Superior temporal gyrus (tissue), 1 donor: ENCODE results near the gene LYST.
"Not testable (repeated sequence)": the region's sequence is repeated elsewhere in the genome, so short reads cannot be mapped to it uniquely, and the experiment has no call there.

Source experiments
- DNase-seq: peaks from one replicate; pipeline ENCODE4 v3.0.0-alpha.2; 2016; ENCODE audit errors: extremely low spot score

The LYST gene

DNA sequence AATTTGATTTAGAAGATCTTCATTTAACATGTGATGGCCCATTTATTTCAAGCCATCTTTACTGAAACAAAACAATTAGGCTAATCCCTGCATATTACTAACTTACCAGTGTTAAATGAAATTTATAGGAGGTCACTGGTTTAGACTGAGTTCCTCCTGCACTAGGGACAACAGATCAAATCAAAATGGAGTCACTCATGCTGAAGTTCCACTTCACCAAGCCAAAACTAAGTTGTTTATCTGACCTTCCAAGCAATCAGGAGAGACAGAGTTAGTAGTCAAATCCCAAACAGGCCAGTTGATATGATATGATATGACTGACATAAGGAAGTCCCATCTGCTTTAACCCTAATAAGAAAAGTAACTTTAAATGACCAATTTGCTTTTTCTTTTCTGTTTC lies 4.8 kb downstream of the LYST start:
- no peak for DNase-seq

DNA sequence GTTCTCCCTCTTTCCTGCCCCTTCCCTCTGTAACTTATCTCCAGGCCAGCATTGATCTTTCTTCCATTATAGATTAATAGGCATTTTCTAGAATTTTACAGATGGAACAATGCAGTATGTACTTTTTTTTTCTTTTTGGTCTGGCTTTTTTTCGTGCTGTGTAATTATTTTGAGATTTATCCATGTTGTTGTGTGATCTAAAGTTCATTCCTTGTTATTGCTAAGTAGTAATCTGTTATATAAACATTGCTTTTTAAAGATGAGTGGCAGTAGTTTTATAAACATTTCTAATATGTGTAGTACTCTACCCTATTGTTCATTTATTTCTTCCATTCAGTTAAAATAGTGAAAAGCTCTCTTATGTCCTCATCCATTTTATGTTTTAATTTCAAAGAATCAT lies 5.9 kb downstream of the LYST start:
- no peak for DNase-seq

DNA sequence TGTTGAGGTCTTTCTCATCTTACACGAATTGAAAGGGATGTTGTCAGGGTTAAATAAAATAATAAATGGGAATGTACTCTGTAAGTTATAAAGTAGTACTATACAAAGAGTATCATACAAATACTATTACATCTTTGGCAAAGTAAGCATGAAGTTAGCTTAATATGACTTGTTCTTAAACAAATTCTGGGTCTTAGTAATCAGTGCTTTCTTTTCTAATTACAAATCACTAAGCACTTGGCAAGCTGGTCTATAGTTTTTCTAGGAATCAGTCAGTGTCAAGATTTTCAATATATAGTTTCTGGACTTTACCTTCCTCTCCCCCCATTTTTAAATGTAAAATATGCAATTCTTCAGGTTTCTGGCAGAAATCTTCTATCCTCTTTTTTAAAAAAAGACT lies 6.9 kb downstream of the LYST start:
- DNase-seq: no peak

DNA sequence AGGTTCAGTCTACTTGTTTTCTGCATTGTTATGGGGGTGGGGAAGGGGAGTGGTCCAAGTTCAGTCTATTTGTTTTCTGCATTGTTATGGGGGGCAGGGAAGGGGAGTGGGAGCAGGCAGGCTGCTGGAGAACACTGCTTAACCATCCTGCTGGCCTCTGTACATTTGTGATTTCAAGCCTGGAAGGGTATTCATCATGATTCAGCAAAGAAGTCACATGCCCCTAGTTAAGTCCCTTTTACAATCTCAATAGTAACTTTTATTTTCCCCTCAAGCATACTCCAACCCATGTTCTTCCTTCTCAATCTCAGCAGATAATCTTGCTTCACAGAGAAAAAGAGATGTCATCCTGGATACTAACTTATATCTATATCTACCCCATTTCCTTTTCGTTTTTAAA lies 7.9 kb downstream of the LYST start:
- DNase-seq: no peak

DNA sequence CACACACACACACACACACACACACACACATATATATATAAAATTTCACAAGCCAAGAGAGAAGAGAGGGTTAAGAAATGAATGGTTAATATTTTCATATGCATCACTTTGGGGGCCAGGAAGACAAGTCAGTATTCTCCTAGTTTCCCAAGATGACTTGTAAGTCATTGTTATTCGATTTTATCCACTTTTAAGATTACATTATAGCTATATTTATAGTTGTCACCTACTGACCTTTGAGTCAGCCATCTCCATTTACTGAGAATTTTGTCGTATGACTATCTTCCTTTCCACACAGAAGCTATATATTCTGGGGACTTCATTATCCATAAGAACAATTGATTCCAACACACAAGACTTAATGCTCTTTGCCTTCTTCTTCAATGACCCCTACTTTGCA lies 8.9 kb downstream of the LYST start:
- DNase-seq: no peak

DNA sequence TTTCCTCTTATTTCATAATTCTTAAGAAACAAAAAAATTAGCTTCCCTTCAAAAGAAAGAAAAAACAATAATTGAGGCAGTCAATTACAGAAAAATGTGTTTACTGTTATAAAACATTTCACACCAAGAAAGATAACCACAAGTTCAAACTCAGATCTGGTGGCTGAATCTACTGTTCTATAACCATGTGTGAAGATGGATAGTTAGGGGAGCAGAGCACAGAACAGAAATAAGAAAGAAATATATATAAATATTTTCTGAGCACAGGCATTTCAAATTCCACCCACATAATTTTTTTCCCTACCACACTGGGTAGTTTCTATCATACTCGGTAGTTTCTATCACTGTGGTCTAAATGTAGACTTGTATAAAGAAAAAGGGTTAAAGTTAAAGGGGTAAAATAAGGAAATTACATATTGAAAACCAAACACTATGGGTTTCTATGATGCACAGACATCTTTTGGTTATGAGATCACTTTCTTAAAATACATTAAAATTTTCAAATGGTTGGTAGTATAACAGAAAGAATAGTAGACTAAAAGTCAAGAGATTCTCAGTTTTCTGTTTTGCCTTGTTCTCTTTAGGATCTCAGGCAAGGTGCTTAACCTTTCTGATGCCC lies 10.8 kb downstream of the LYST start:
- no peak for DNase-seq

DNA sequence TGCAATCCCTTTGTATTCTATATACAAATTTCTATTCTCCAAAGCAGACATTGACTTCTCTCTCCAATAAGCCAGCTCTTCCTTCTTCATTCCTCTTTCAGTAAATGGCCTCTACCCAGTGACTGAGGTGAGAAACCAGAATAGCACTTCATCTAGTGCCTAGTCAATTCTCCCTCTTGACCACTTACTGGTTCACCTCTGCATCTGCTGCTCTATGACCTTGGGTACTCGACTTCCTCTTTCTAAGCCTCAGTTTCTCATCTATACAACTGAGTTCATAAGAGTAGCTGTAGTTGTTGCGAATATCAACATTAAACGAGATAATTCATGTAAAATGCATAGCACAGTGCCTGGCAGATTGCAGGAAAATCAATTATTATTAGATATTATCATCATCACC lies 12.4 kb downstream of the LYST start:
- no peak for DNase-seq

DNA sequence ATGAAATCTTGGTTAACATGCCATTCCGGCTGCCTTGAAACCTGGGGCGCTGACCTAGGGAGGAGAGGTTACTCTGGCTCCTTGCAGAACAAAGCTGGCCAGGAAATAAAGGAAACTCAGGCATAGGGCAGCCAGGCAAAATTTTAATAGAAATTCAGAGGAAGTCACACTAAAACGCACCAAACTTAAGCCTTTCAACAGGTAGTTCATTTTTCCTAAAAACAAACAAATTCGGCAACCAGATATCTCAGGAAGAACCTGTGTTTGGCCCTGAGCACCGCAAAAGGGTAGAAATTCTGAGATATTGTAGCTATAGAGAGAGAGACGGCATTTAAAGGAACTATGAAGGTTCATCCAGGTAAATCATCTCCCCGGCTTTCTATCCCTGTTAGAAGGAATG lies 13.1 kb downstream of the LYST start:
- no peak for DNase-seq

DNA sequence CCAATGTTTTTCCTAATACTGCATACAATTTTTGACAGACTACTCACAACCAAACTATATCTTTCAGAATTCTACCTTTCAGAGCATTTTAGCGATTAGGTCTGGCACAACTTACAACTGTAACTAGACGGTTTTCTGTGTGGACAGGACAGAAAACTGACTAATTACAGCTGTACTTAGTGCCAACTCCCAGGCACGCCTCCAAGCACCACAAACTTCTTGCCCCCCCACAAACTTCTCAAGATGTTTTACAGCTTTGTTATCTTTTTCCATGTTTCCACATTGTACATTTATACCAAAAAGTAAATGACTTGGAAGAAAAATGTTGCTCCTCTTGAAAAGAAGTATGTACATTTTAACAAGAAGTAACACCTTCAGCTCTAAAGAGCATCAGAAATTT lies 13.8 kb downstream of the LYST start:
- no peak for DNase-seq

DNA sequence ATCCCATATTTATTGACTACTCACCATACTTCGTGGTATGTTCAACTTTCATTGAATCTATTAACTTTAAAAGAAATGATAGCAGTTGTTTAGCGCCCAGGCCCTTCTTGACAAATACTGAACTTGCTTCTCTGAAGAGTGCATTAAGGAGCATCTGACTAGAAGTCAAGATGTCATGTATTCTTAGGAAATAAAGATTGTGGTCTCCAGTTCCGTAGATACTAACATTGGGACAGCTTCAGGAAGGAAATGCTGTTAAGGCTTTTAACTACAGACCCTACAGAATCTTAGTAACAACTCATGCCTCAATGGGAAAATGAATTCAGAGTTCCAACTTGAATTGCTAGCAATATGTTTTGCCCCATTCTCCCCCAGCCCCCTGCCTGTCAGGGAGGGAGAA lies 14.8 kb downstream of the LYST start:
- no peak for DNase-seq

DNA sequence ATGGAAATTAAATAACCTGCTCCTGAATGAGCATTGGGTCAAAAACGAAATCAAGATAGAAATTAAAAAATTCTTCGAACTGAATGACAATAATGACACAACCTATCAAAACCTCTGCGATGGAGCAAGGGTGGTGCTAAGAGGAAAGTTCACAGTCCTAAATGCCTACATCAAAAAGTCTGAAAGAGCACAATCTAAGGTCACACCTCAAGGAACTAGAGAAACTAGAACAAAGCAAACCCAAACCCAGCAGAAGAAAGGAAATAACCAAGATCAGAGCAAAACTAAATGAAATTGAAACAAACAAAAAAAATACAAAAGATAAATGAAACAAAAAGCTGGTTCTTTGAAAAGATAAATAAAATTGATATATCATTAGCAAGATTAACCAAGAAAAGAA lies 18.5 kb downstream of the LYST start:
- DNase-seq: not testable (repeated sequence)

DNA sequence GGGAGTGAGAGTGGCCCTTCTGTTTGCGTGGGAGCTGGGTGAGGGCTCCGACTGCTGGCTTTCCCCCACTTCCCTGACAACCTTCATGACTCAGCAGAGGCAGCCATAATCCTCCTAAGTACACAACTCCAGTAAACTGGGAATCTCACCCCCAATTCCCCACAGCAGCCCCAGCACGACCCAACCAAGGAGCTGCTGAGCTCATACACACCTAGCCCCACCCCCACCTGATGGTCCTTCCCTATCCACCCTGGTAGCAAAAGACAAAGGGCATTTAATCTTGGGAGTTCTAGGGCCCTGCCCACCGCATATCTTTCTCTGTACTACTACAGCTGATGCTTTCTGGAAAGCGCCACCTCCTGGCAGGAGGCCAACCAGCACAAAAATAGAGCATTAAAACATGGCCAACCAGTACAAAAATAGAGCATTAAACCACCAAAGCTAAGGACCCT lies 21.0 kb downstream of the LYST start:
- DNase-seq: not testable (repeated sequence)

DNA sequence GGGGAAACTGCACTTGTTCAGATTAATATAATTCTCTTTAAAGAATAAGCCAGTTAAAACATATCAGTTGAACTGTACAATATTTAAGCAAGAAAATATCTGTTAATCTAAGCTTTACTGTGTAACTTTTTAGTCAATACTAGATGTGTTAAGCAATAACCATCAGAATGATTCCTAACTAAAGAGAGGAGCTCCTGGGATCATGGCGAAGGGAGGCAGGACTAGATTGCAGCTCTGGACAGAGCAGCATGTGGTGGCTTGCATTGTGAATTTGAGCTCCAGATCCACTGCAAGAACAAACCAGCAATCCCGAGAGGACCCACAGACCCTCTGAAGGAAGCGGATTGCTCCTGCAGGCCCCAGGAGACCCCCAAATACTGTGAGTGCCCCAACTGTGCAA lies 21.9 kb downstream of the LYST start:
- DNase-seq: no peak

DNA sequence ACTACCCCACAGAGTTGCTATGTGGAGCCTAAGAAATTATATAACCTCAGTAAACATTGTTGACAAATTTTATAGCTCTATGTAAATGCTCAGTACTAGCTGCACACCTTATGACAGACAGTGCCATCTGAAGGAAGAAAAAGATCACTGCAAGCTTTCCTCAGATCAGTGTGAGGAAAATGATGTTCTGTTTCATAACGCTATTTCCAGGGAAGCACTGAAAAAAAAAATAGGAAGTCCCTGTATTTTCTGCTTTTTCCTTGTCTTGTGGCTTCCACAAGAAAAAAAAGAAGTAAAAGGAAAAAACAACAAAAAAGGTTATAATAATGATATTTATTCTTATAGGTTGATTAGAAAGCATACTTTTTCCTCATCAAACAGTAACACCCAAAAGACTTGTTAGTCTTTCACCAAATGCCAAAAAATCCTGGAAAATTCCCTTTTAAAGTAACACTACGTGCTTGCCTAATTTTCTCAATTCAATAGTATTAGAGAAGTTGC lies 23.2 kb downstream of the LYST start:
- DNase-seq: peak; percentile 73

DNA sequence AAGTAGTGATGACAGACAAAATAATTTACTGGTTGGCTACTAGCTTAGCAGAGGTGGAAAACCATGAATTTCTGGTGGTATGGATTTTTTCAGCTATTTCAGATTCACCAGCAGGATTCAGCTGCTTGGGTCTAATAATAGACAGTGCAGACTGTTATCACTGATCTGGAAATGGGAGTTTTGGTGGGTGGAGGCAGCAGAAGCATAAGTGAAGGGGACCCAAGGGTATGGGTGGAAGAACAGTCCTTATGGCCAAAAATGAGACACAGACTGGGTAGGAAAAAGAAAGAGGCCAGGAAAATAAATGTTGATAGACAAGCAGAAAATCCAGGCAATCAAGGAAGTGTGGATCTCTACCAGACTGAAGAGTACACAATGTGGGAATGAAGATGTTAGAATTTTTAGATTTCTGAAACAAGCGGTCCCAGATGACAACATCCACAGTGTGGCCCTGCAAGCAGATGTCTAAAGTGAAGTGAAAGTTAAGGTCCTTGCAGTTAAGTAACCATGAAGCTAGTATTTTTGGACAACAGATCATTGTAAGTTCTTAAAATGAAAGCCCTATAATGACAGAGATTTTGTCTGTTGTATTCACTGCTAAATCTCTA lies 24.7 kb downstream of the LYST start:
- peak; percentile 56 for DNase-seq

DNA sequence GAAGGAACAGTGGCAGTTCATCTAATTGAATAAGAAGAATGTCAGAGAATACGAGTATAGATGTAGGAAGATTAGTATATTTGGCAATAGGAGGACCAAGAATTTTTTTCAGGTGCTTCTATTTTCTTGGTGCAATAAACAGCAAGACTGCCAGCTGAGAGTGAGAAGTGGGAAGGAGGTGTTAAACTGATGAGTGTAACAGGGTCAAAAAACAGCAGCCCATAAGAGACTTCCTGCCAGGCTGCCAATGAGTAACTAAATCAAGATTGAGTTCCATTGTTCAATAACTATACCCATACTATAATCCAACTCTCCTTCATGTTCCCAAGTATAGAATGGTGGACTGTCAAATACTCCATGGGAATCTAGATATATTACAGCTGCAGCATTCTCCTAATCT lies 28.7 kb downstream of the LYST start:
- DNase-seq: no peak

DNA sequence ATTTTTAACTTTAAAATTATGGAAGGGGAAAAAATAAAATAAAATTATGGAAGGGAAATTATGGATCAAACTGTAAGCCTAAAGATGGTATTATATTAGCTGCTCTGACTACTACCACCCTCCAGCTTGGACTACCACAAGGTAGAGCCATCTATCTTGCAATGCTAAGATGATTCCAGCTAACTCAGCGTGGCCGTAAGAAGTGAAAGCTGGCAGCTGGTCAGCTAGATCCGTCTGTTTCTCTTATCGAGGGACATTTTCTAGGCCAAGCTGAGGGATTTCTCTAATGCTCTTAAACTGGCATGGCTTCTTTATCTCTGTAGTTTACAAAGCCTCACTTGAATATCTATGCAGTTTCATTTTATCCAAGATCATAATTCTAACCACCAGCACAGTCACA lies 31.5 kb downstream of the LYST start:
- peak; percentile 67 for DNase-seq

DNA sequence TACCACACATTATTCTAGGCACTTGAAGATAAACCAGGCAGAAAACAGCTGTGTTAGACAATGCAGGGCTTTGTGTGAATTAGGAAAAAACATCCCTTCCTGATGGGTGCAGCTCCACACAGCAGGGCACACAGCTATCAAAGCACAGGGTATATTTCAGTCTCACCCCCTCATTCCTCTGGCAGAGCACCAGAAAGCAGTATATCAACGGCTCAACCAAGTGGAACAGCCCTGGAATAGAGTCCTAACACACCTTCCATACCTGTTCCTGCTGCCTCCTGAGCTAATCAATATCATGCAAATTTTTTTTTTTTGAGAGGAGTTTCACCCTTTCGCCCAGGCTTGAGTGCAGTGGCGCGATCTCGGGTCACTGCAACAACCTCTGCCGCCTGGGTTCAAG lies 32.1 kb downstream of the LYST start:
- no peak for DNase-seq

DNA sequence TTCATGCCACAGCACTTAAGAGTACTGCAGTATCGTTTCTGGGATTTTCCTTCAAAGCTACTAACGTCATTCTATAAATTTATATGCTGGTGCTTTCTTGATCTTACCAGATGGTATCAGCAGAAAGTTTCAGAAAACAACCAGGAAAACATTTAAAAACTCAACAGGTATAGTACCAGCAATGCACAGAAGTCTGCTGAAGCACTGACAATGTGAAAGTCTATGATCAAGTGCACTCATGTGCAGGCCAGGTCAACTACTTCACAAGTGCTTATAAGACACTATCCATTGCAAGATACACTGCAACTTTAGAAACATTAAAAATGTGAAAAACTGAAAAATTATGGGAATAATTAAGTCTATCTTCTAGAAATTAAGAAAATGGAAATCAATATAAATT lies 34.7 kb downstream of the LYST start:
- DNase-seq: no peak

DNA sequence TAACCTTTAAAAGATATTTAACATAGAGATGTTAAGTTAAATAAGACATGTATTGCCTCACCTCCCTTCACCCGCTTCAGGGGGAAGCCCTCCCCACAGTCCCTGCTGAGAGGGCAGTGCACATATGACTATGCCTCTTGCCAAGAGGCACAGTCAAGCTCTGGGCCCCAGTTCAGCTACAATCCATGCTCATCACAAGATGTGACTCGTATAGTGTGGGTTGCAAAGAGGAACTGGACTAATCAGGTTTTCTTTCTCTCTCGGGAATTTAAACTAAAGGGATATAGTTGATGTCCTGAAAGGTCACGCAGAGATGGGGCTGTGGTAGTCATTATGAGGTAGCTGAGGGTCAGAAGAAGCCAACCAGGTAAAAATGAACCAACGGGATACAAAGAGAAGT lies 35.6 kb downstream of the LYST start:
- DNase-seq: no peak

DNA sequence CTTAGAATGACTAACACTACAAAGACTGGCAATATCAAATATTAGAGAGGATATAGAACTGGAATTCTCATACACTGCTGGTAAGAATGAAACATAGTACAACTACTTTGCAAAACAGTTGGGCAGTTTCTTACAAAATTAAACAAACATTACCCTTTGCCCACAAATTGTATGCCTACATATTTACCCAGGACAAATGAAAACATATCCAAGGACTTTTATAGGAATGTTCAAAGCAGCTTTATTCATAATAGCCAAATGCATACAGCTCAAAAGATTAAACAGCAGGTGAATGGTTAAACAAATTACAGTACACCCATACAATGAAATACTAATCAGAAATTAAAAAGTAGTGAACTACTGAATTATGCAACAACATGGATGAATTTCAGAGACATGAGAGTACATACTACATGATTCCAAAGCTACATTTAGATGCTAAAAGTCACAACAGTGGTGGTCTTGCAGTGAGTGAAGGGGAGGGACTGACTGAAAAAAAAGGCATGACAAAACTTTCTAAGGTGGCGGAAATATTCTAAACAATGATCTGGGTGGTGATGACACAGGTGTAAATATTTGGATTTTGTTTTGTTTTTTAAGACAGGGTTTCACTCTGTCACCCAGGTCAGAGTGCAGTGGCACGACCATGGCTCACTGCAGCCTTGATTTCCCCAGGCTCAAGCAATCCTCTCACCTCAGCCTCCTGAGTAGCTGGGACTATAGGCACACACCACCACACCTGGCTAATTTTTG lies 40.4 kb downstream of the LYST start:
- DNase-seq: no peak

DNA sequence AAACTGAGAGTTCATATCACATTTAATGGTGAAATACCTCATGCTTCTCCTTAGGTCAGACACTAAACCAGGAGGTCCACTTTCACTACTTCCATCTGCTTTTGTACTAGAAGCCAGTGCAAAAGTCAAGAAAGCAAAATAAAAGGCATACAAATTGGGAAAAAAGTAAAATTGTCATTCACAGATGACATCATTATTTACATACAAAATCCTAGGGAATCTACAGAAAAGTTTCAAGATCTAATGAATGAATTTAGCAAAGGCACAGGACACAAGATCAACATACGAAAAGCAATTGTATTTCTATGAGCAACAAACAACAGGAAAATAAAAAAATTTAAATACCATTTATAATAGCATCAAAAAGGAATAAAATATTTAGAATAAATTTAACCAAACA lies 41.5 kb downstream of the LYST start:
- no peak for DNase-seq

DNA sequence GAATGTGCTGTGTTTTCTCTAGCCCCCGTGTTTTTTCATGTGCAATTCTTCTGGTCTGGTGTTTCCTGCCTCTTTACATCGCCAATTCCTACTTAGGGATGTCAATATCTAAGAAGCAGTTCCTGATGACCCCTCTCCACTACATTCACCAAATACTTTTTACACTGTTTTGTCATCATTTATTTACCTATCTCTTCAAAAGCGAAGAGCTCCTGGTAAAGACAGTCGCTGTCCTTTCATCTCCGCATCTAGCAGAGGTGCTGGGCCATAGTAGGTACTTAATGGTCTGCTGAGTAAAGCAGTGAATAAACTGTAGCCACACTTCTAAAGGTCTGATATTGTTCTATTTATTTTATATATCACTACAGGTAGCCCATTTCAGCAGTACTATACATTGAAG lies 43.0 kb downstream of the LYST start:
- DNase-seq: no peak
